ENCODE results near the gene UGT1A7.

Gene UGT1A7

GRCh38 chr2:233656443-233656842, 25.3 kb upstream of the UGT1A7 start:
- Histone ChIP-seq H3K4me1 (ENCODE audit: insufficient read depth, poor library complexity, severe bottlenecking) (no peaks in the 10 kb centered on the region), H3K9me3 (ENCODE audit: severe bottlenecking) (no peaks in the 10 kb centered on the region), H3K4me3 (ENCODE audit: severe bottlenecking) (no peak overlapping the region), H3K27me3 (ENCODE audit: insufficient read depth, poor library complexity, severe bottlenecking) (no peaks in the 10 kb centered on the region), H3K36me3 (ENCODE audit: low read depth) (no peaks in the 10 kb centered on the region), H3K27ac (ENCODE audit: poor library complexity, severe bottlenecking) (no peak overlapping the region)
- ATAC-seq (ENCODE audit: low read depth) (no peak), DNase-seq (ENCODE audit: low spot score) (no peak)
- TF ChIP-seq CTCF (IDR thresholded peaks at IDR 0.05; ENCODE audit: poor library complexity, severe bottlenecking): no peak

GRCh38 chr2:233658610-233659009, 23.1 kb upstream of the UGT1A7 start:
- no peaks in the 10 kb centered on the region for H3K9me3 ChIP-seq (ENCODE audit: severe bottlenecking)
- no peak overlapping the region for H3K4me3 ChIP-seq (ENCODE audit: severe bottlenecking)
- ATAC-seq (ENCODE audit: low read depth) (no peak), DNase-seq (ENCODE audit: low spot score) (no peak)
- no peaks in the 10 kb centered on the region for H3K36me3 ChIP-seq (ENCODE audit: low read depth)
- H3K4me1 ChIP-seq (ENCODE audit: insufficient read depth, poor library complexity, severe bottlenecking): no peaks in the 10 kb centered on the region
- H3K27ac ChIP-seq (ENCODE audit: poor library complexity, severe bottlenecking): no peak overlapping the region
- no peaks in the 10 kb centered on the region for H3K27me3 ChIP-seq (ENCODE audit: insufficient read depth, poor library complexity, severe bottlenecking)
- TF ChIP-seq CTCF (IDR thresholded peaks at IDR 0.05; ENCODE audit: poor library complexity, severe bottlenecking): no peak

GRCh38 chr2:233663911-233664310, 17.8 kb upstream of the UGT1A7 start:
- DNase-seq (ENCODE audit: low spot score): no peak
- Histone ChIP-seq H3K4me1 (ENCODE audit: insufficient read depth, poor library complexity, severe bottlenecking) (no peaks in the 10 kb centered on the region), H3K4me3 (ENCODE audit: severe bottlenecking) (no peak overlapping the region), H3K27ac (ENCODE audit: poor library complexity, severe bottlenecking) (no peak overlapping the region), H3K9me3 (ENCODE audit: severe bottlenecking) (no peaks in the 10 kb centered on the region), H3K36me3 (ENCODE audit: low read depth) (no peaks in the 10 kb centered on the region), H3K27me3 (ENCODE audit: insufficient read depth, poor library complexity, severe bottlenecking) (no peaks in the 10 kb centered on the region)
- ATAC-seq (ENCODE audit: low read depth): no peak
- TF ChIP-seq CTCF (IDR thresholded peaks at IDR 0.05; ENCODE audit: poor library complexity, severe bottlenecking): no peak

- ATAC-seq (ENCODE audit: low read depth) (no peak), DNase-seq (ENCODE audit: low spot score) (no peak)
- Histone ChIP-seq H3K36me3 (ENCODE audit: low read depth) (no peaks in the 10 kb centered on the region), H3K9me3 (ENCODE audit: severe bottlenecking) (no peaks in the 10 kb centered on the region), H3K27me3 (ENCODE audit: insufficient read depth, poor library complexity, severe bottlenecking) (no peaks in the 10 kb centered on the region), H3K27ac (ENCODE audit: poor library complexity, severe bottlenecking) (no peak overlapping the region), H3K4me3 (ENCODE audit: severe bottlenecking) (no peak overlapping the region), H3K4me1 (ENCODE audit: insufficient read depth, poor library complexity, severe bottlenecking) (no peaks in the 10 kb centered on the region)
- TF ChIP-seq CTCF (IDR thresholded peaks at IDR 0.05; ENCODE audit: poor library complexity, severe bottlenecking): no peak
These were observed 13.0 kb upstream of the UGT1A7 start for GRCh38 chr2:233668605-233669260.
